GM21737 (cell line): Measurements from ENCODE around the gene STK11.
A peak's percentile ranks its signal among the peaks of the same experiment; 100 is the strongest.
"Not testable (repeated sequence)": the region's sequence is repeated elsewhere in the genome, so short reads cannot be mapped to it uniquely, and the experiment has no call there.

Source experiments
- ATAC-seq: cut with Tn5 transposase; IDR thresholded peaks from one replicate; pipeline ENCODE4 v1.9.1; 2021; ENCODE audit warnings: mild to moderate bottlenecking, moderate library complexity; ENCODE audit not compliant: unreplicated experiment

STK11 gene

DNA sequence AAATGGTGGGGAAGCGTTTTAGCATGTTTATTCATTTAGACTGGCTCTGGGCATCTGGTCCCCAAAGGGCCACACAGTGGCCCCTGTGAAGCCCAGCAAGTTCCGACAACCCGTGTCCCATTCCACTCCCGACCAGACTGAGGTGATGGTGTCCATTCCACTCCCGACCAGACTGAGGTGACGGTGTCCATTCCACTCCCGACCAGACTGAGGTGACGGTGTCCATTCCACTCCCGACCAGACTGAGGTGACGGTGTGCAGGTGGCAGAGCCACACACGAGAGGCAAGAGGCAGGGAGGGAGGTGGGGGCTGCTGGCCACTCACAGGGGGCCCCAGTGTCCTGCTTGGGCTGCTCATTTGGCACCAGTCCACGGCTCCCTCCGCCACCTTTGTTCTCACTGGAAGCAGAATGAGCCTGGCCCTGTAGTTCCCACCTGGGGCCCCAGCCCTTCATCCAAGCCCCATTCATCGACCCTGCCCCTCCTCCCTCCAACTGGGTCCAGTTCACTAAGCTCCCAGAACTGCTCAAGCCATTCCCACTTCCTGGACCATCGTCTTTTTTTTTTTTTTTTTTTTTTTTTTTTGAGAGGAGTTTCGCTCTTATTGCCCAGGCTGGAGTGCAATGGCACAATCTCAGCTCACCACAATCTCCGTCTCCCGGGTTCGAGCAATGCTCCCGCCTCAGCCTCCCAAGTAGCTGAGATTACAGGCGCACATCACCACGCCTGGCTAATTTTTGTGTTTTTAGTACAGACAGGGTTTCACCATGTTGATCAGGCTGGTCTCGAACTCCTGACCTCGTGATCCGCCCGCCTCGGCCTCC lies 40.9 kb downstream of the STK11 start:
- ATAC-seq, result not testable (repeated sequence)

DNA sequence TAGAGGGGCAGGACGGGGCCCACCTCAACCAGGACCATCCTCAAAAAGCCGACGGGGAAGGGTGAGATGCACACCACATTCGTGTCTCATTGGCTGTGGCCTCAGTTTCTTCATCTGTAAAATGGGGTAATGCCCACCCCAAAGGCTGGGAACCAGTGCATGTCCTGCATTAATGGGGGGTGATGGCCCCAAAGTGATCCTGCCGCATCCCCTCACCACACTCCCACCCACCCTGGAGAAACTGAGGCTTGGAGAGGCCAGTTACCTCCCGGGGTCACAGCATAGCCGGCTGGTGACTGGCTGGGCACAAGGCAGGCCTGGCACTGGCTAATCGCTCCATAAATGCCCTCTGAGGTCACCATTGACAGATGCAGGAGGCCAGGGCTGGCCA lies 42.2 kb downstream of the STK11 start:
- ATAC-seq, result no peak

DNA sequence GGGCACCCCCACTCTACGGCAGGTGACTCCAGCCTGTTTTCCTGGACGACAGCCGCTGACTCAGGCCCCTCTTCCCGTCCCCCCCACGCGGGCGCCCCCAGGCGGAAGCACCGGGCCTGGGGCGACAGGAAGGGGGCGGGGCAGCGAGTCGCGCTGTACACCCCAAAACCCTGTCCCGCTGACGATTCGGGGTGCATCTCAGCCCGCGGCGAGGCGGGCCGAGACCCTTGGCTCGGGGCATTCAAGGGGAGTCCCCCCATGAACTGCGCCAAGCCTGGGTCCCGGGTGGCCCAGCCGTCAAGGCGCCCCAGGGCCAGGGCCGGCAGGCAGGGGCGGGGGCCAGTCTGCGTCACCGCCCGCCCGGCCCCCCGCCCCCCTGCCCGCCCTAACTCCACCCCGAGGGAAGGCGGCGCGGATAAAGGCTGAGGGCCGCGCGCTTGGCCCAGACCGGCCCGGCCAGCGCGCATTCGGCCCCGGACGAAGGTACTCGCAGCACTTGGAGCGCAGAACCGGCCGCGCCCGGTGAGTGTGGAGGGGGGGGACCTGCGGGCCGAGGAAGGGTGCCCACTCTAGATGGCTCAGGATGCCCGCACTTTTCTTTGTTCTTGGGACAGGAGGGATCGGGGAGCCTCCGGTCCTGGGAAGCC lies 42.7 kb downstream of the STK11 start, which contains the start of gene MIDN:
MIDN (plus strand) TSS at position 445 of the 647 bp plus-strand sequence. CDS start 1,714 bp downstream, outside the sequence.
- peak; percentile 12 for ATAC-seq

DNA sequence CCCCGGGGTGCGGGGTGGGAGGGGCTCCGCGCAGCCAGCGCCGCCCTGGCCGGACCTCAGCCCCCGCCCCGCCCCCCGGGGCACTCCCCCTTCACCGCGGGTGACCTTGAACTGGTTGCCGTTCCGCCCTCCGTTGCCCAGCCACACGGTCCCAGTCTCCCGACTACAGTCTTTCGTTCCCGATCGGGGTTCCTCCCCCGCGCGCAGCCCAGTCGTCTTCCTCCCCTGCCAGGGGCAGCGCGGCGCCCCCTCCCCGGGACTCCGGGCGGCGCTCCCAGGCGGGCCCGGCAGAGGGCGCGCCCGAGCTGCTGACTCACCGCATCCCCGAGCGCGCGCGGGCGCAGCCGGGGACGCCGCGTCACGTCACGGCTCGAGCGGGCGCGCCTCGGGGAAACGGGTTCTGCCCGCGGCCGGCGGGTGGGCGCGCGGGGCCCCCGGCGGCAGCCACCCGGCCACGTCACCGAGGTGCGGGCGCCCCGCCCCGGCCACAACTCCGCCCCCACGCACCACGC lies 43.3 kb downstream of the STK11 start:
- peak; percentile 23 for ATAC-seq

DNA sequence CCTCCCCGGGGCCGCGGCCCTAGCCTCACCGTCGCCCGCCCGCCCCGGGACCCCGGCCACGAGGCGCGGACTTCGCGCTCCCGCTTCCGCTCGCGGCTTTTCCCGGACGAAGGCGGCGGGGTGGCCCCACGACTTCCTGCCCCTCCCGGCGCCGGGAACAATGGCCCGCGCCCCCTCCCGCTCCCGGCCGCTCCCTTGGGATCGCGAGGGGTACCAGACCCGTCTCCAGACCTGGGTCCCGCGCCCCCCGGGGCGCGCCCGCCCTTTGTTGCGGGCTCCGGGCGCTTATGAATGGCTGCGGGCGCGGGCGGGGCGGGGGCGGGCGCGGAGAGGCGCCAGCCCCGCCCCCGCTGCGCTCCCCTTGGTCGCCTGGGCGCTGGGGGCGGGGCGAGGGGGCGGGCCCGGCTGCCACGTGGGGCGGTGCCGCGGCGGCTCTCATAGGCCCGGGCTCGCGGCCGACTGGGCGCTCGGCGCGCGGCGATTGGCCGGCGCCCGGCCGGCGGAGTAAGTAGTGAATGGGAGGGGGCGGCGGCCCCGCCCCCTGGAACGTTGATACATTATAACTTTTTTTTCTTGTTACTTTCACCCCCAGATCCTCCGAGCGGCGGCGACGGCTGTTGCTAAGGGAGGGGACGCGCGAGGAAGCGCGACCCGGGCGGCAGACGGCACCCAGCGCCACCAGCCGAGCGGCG lies 43.9 kb downstream of the STK11 start:
- peak; percentile 37 for ATAC-seq

DNA sequence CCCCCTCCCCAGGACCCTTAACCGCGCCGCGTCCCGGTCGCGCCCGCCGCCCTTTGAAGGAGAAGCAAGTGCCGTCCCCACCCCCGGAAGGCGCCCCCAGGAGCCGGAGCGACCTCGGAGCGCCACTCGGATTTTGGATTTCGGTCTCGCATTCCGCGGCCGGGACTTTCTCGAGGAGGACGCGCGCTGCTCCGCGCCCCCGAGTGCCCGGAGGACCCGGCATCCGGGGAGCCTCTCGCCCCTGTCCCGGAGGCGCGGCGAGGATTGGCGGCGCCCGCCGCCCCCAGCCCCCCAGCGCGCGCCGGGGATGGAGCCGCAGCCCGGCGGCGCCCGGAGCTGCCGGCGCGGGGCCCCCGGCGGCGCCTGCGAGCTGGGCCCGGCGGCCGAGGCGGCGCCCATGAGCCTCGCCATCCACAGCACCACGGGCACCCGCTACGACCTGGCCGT lies 44.4 kb downstream of the STK11 start:
- ATAC-seq, result no peak

DNA sequence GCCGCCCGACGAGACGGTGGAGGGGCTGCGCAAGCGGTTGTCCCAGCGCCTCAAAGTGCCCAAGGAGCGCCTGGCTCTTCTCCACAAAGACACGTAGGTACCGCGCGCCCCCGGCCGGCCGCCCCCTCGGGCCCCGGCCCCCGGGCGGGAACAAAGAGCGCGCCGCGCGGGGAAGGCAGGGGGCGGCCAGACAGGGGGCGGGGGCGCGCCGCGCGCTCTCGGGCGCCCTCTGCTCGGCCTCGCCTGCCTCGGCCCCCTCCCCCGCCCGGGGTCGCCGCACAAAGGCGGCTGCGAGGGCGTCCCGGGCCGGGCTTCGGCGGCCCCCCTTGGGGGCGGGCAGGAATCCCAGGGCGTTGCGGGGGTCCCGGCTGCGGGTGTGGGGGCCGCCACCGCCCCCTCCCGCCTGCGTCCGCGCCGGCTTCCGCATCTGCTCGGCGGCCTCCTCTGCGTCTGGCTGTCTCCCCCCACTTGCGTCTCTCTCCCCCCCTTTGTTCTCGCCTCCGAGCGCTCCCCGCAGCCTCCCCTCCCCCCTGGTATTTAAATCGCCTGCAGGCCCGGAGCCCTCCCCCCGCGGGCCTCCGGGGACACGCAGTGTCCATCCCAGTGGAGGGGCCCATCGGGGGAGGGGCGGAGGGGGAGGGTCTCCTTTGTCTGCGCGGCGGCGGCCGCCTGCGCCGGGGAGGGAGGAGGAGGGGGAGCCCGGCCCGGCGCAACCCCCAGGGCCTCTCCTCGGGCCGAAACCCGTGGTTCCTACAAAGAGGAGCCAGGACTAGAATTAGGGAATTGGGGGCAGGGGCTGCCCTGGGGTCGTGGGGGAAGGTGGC lies 45.1 kb downstream of the STK11 start:
- ATAC-seq, result no peak

DNA sequence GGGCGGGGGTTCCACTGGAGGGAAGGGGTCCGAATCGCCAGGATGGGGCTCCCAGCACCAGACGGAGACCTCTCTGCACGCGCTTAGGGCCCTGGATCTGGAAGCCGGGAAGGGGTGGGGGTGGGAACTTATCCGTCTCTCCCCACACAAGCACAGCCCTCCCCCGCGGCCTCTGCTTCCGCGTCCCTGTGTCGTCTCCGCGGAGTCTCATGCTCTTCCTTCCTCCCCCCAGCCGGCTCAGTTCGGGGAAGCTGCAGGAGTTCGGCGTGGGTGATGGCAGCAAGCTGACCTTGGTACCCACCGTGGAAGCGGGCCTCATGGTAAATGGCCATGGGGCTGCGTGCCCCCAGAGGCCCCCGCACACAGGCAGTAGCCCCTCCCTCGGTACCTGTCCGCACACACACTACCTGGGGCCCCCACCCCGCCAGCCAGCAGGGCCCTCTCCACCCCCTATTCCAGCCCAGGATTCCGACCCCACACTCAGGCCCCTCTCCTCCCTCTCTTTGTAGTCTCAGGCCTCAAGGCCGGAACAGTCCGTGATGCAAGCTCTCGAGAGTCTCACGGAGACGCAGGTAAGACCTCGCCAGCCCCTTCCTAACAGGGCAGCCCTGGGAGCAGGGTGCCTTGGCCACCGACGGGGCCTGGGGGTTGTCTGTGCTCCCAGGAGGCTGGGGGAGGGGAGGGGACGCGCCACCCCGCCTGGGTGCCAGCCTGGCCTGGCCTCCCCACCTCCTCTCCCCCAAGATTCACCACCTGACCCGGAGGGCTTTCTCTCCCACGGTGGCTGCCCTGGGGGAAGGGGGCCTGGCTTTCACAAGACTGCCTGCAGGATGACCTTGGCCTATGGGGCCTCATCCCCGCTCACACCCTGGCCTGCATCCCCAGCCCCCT lies 46.0 kb downstream of the STK11 start:
- no peak for ATAC-seq

DNA sequence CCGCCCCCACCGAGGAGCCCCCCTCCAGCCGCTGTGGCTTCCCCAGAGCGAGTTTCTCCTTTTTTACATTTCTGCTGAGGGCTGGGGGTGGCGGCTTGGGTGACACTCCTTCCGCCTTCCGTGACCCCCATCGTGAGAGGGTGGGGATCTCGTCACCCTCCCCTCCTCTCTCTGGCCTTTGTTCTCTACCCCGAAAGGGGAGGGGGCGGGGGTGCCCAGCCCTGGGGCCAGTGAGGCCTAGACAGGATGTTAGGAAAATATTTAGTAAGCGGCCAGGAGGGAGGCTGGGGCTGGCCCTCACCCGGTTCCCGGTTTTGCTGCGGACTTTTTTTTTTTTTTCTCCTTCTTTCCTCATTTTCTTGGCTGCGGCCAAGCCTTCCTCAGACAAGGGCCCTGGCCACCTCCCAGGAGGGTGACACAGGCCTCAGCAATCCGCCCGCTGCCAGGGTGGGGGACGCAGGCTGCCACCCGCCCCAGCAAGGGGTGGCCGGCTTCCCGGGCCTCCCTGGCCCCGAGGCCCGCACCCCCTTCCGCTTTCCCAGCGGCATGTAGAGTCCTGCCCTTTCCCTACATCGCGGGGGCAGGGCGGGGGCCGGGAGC lies 46.7 kb downstream of the STK11 start:
- no peak for ATAC-seq

DNA sequence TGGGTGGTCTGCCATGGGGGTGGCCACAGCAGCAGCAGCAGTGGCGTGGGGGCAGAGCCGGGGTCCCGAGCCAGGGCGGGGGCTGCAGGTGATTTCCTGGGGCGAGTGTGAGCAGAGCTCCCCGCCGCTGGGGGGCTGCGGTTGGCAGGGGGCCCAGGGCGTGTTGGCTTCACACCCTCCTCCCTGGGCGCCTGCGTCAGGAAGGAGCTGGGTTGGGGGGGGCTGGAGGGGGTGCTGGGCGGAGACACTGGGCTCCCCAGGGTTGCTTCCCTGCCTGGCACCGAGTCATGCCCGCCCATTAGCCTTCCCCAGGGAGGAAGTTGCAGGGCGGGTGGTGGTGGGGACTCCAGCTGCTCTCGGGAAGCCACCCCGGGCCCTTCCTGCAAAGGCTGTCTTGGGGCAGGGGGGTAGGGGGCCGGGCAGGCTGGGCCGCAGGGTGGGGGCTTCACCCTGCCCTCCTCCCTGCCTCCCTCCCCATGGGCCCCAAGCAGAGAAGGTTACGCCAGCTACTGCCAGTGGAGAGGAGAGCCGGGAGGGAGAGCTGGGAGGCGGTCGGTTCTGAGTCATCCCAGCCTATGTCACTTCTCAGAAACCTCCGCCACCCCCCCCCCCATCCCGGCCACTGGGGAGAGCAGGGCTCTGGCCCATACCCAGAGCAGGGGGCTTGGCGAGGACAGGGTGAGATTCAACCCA lies 47.4 kb downstream of the STK11 start:
- no peak for ATAC-seq

DNA sequence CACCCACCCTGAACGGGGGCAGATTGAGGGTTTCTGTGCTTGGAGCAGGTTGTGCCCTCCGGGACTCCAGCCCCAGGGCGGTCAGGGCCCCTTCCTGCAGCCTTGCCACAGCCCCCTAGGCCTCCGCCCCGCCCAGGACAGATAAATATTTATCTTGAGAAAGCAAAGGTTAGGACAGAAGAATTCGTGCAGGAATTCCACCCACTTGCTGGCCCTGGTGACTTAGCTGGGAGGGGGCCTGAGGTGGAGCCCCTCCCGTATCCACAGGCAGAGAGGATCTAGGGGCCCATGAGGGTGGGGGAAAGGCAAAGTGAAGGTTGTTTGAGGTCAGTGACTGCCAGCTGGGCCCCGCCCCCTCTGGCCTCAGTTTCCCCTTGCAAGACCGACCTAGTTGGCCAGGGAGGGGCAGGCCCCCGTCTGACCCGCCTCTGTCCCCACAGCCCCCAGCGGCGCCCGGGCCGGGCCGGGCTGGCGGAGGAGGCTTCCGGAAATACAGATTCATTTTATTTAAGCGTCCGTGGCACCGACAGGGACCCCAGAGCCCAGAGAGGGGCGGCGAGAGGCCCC lies 48.0 kb downstream of the STK11 start:
- ATAC-seq, result no peak

DNA sequence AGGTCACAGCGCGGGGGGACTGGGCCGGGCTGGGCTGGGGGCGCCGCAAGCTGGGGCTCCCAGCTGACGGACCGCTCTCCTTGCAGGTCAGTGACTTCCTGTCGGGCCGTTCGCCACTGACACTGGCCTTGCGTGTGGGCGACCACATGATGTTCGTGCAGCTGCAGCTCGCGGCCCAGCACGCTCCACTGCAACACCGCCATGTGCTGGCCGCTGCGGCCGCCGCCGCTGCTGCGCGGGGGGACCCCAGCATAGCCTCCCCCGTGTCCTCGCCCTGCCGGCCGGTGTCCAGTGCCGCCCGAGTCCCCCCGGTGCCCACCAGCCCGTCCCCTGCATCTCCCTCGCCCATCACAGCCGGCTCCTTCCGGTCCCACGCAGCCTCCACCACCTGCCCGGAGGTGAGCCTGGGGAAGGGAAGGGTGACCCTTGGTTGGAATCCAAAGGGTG lies 48.5 kb downstream of the STK11 start:
- no peak for ATAC-seq

DNA sequence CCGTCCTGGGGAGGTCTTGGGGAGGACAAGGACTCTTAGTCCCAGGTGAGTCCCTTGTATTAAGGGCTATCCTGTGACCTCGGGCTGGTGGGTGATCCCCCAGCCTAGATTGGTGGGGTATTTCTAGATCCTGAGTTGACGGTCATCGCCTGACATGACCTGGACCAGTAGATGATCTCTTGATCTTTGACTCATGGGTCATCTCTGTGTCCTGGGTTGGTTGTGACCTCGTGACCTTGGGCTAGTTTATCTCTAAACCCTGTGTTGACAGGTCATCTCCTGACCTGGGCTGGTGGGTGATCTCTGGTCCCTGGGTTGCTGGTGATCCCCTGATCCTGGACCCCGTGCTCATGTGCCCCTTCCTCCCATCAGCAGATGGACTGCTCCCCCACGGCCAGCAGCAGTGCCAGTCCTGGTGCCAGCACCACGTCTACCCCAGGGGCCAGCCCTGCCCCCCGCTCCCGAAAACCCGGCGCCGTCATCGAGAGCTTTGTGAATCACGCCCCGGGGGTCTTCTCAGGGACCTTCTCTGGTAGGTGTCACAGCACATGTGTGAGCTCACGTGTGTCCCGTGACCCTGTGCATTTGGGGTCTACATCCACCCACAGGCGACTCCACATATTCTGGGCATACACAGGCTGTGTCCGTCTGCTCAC lies 49.1 kb downstream of the STK11 start:
- ATAC-seq, result no peak

DNA sequence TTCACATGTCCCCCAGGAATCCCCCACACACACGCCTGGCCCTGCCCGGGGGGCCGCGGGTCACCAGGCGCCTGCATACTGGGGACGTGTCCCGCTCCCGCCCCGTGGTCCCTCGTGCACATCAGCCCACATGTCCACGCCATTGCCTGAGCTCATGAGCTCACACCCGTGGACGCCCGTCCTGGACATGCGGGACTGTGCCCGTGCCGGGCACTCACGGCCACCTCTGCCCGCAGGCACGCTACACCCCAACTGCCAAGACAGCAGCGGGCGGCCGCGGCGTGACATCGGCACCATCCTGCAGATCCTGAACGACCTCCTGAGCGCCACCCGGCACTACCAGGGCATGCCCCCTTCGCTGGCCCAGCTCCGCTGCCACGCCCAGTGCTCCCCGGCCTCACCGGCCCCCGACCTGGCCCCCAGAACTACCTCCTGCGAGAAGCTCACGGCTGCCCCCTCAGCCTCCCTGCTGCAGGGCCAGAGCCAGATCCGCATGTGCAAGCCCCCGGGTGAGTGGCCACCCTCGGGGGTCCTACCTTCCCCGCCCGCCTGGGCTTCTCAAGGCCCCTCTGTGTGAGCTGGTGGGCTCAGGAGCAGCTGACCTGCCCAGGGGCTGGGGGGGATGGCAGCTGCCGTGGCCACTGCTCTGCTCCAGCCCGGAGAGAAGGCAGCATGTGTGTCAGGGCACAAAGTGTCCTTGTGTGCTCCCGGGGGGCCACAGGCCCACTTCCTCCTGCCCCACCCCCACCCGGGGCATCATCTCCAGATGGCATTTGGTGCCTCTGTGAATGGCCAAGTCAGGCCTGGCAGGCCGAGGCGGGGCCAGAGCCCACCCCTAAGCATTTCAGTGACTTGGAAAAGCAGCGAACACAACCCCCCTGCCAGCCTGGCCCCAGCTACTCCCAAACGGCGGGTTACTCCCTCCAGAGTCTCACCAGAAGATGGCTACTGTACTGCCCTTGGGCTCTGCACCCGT lies 49.9 kb downstream of the STK11 start:
- ATAC-seq, result no peak

DNA sequence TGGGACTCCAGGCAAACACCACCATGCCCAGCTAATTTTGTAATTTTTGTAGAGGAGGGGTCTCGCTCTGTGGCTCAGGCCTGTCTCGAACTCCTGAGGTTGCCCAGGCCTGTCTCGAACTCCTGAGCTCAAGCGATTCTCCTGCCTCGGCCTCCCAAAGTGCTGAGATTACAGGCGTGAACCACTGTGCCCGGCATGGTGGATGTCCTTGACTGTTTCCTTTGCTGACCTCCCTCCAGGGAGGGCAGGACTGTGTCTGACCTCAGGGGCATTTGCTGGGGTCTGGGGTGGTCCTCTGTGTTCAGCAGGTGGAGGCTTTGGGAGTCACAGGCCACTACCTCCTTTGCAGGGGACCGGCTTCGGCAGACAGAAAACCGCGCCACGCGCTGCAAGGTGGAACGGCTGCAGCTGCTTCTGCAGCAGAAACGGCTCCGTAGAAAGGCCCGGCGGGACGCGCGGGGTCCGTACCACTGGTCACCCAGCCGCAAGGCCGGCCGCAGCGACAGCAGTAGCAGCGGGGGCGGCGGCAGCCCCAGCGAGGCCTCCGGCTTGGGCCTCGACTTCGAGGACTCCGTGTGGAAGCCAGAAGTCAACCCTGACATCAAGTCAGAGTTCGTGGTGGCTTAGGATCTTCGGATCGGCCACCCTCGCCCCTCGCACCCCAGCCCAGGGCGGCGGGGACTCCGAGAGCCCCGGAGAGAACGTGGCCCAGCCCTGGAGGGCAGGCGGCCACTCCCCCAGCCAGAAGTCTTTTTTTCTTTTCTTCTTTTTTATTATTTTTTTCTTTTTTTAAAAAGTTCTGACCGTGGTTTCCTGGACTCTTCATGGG lies 51.3 kb downstream of the STK11 start:
- no peak for ATAC-seq
